ENCODE measurements around the gene CD44. TPM values are rescaled to one million over a fixed set of nuclear protein-coding genes. Genes with fewer than 3 reads are reported as not detected.

CD44 gene
- total RNA-seq, 5 donors from 2014 or later (not counting 1 experiment from before 2014, with no cell fraction given) = 732 to 1,108 (median 781) TPM

DNA sequence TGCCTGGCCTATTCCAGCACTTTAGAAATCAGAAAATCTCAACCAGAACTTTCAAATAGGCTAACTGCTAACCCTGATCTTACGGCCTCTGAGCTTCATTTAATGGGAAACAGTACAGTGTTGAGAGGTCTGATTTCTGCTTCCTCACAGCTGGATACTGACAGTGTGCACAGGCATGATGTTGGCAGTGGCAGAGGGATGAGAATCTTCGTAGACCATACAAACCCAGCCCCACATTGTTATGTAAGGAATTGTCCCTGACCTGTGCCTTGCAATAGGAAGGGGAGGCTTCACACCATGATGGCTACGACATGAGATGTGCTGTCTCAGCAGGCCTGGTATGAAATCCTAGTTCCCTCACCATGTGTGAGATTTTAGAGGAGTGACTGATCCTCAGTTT is 49.0 kb downstream of the CD44 start:
- no peaks in the 10 kb centered on the region for H3K9me3 ChIP-seq
- H3K36me3 Mint-ChIP-seq = peaks cover 79% of the 10 kb centered on the region
- WGBS (ENCODE audit: insufficient coverage) = no CpG with 5 or more reads among the region's 3 CpGs
- DNase-seq = no peak
- peaks cover 27 to 35% of the 10 kb centered on the region in 2 experiments for H3K4me1 ChIP-seq (ENCODE audit: control insufficient read depth in 1 of 2, extremely low read depth in 1 of 2, insufficient read depth in 2 of 2, low read length in 2 of 2)
- H3K36me3 ChIP-seq (ENCODE audit: control insufficient read depth in 2 of 2, extremely low read depth in 1 of 2, insufficient read depth in 1 of 2, low read length in 1 of 2) = peaks cover 3 to 97% of the 10 kb centered on the region in 2 donors
- H3K4me3 Mint-ChIP-seq = no peak overlapping the region
- peak in 2 of 4 experiments; percentile 15 to 23 for ATAC-seq (replicated peaks in 1 of 4)
- CTCF ChIA-PET = no interaction called here
- H3K27me3 Mint-ChIP-seq = no peaks in the 10 kb centered on the region
- peak overlapping the region; percentile 45 to 75 for H3K27ac Mint-ChIP-seq
- no peak overlapping the region for H3K27ac ChIP-seq (ENCODE audit: low read length)
- H3K9me3 Mint-ChIP-seq = no peaks in the 10 kb centered on the region
- POLR2A ChIA-PET = interaction anchor here (0.5 to 0.9 kb wide), 3 partner anchors 11 to 271 kb away, joined by 3 read pairs; partner anchors contain the start of genes APIP (in 1 of the 2) and PDHX (in 1 of the 2)
- no peak overlapping the region for H3K4me3 ChIP-seq (ENCODE audit: control insufficient read depth in 1 of 2, extremely low read depth in 1 of 2, low read length in 1 of 2)
- H3K4me1 Mint-ChIP-seq = peaks cover 75 to 92% (median 86%) of the 10 kb centered on the region in 3 donors
- no peaks in the 10 kb centered on the region for H3K27me3 ChIP-seq (replicated peaks in 1 of 2; ENCODE audit: control insufficient read depth in 2 of 2, extremely low read depth in 1 of 2, insufficient read depth in 2 of 2, low read length in 1 of 2)

DNA sequence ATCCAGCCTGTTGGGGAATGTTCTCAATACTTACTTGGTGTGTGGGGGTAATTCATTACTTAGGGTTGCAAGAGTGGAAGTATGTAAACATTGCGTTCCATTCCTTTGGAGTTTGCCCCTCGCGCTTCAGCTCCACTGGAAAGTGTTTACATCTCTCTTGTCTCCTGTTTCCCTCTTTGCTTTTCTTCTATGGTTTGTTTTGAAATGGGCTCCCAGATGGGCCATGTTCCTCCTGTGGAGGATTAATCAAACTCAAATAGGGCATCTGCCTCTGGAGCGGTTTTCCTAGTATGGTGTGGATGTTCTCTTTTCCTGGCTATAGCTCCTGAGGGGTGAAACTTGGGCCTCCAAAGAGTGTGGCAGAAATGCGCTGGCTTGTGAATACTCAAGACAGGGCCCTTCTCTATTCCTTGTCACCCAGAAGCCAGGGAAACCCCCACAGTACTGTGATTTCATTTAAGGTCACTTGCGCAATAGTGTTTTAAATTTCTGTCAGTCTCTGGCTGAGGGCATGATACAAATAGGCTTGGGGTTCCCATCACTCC is 51.9 kb downstream of the CD44 start:
- peak overlapping the region in 1 of 3 donors; percentile 9 for H3K4me3 Mint-ChIP-seq

DNA sequence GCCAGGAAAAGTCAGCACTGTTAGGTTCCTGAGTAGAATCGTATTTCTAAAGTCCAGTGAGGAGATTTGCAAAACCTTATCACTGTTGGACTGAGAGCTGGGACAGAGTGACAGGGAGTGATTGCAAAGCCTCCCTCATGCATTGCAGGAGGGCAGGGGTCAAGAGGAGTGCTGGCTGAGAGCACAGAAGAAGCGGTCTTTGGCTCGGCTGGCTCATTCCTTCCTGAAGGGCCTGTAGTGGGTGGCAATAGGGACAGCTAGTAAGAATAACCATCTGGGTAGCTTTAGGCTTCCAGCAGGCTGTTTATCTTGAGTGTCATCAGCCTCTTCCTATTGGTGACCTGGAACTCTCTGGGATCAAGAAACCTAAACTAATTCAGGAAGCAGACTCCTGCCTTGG is 53.4 kb downstream of the CD44 start:
- peaks cover 22 to 23% of the 10 kb centered on the region in 2 experiments for H3K4me1 ChIP-seq (ENCODE audit: control insufficient read depth in 1 of 2, extremely low read depth in 1 of 2, insufficient read depth in 2 of 2, low read length in 2 of 2)
- H3K27ac Mint-ChIP-seq = peak overlapping the region; percentile 67 to 82
- ChIA-PET CTCF (interaction anchor here (0.6 to 1.1 kb wide), 6 partner anchors 9 to 195 kb away, joined by 3 to 4 read pairs (median 3); no protein-coding TSS in a partner anchor), POLR2A (interaction anchor here (0.6 to 1.1 kb wide), 3 partner anchors 15 to 108 kb away, joined by 3 to 4 read pairs (median 3); no protein-coding TSS in a partner anchor)
- peaks cover 93% of the 10 kb centered on the region for H3K36me3 Mint-ChIP-seq
- H3K4me3 Mint-ChIP-seq = no peak overlapping the region
- H3K9me3 Mint-ChIP-seq = no peaks in the 10 kb centered on the region
- WGBS (ENCODE audit: insufficient coverage) = 100% methylated on average over 3 of the region's 3 CpGs
- no peaks in the 10 kb centered on the region for H3K27me3 Mint-ChIP-seq
- ATAC-seq (replicated peaks in 1 of 4) (peak in 1 of 4 experiments; percentile 9), DNase-seq (no peak)
- H3K27me3 ChIP-seq (replicated peaks in 1 of 2; ENCODE audit: control insufficient read depth in 2 of 2, extremely low read depth in 1 of 2, insufficient read depth in 2 of 2, low read length in 1 of 2) = no peaks in the 10 kb centered on the region
- H3K27ac ChIP-seq (ENCODE audit: low read length) = peak overlapping the region; percentile 19
- H3K36me3 ChIP-seq (ENCODE audit: control insufficient read depth in 2 of 2, extremely low read depth in 1 of 2, insufficient read depth in 1 of 2, low read length in 1 of 2) = peaks cover 3 to 91% of the 10 kb centered on the region in 2 donors
- H3K9me3 ChIP-seq = no peaks in the 10 kb centered on the region
- peaks cover 89 to 97% (median 93%) of the 10 kb centered on the region in 3 donors for H3K4me1 Mint-ChIP-seq
- no peak overlapping the region for H3K4me3 ChIP-seq (ENCODE audit: control insufficient read depth in 1 of 2, extremely low read depth in 1 of 2, low read length in 1 of 2)

More for the DNA sequence above, 51.9 kb downstream of the CD44 start:
- DNase-seq (no peak), ATAC-seq (replicated peaks in 1 of 4) (peak in 1 of 4 experiments; percentile 10)
- H3K36me3 Mint-ChIP-seq = peaks cover 81% of the 10 kb centered on the region
- peaks cover 76 to 94% (median 87%) of the 10 kb centered on the region in 3 donors for H3K4me1 Mint-ChIP-seq
- no peaks in the 10 kb centered on the region for H3K27me3 Mint-ChIP-seq
- Histone ChIP-seq H3K27ac (ENCODE audit: low read length) (no peak overlapping the region), H3K27me3 (replicated peaks in 1 of 2; ENCODE audit: control insufficient read depth in 2 of 2, extremely low read depth in 1 of 2, insufficient read depth in 2 of 2, low read length in 1 of 2) (no peaks in the 10 kb centered on the region), H3K9me3 (no peaks in the 10 kb centered on the region), H3K4me3 (ENCODE audit: control insufficient read depth in 1 of 2, extremely low read depth in 1 of 2, low read length in 1 of 2) (no peak overlapping the region), H3K4me1 (ENCODE audit: control insufficient read depth in 1 of 2, extremely low read depth in 1 of 2, insufficient read depth in 2 of 2, low read length in 2 of 2) (peaks cover 22 to 23% of the 10 kb centered on the region in 2 experiments), H3K36me3 (ENCODE audit: control insufficient read depth in 2 of 2, extremely low read depth in 1 of 2, insufficient read depth in 1 of 2, low read length in 1 of 2) (peaks cover 3 to 92% of the 10 kb centered on the region in 2 donors)
- H3K9me3 Mint-ChIP-seq = no peaks in the 10 kb centered on the region
- CTCF ChIA-PET = interaction anchor here in 1 of 2 donors (0.5 kb wide), 1 partner anchor 1782 kb away, joined by 12 read pairs; no protein-coding TSS in a partner anchor
- POLR2A ChIA-PET = interaction anchor here (0.5 to 1.1 kb wide), 3 partner anchors 24 to 736 kb away, joined by 3 read pairs; partner anchors contain the start of gene CD44 (in 1 of the 2)
- H3K27ac Mint-ChIP-seq = peak overlapping the region; percentile 60 to 84
- WGBS (ENCODE audit: insufficient coverage) = 100% methylated on average over 3 of the region's 6 CpGs

GRCh38 chr11:35193767-35194166 is 54.8 kb downstream of the CD44 start:
- 82% methylated on average over 2 of the region's 6 CpGs for WGBS (ENCODE audit: insufficient coverage)
- Histone ChIP-seq H3K27me3 (replicated peaks in 1 of 2; ENCODE audit: control insufficient read depth in 2 of 2, extremely low read depth in 1 of 2, insufficient read depth in 2 of 2, low read length in 1 of 2) (no peaks in the 10 kb centered on the region), H3K4me3 (ENCODE audit: control insufficient read depth in 1 of 2, extremely low read depth in 1 of 2, low read length in 1 of 2) (no peak overlapping the region), H3K9me3 (no peaks in the 10 kb centered on the region), H3K4me1 (ENCODE audit: control insufficient read depth in 1 of 2, extremely low read depth in 1 of 2, insufficient read depth in 2 of 2, low read length in 2 of 2) (peaks cover 23 to 26% of the 10 kb centered on the region in 2 experiments), H3K27ac (ENCODE audit: low read length) (peak overlapping the region; percentile 17), H3K36me3 (ENCODE audit: control insufficient read depth in 2 of 2, extremely low read depth in 1 of 2, insufficient read depth in 1 of 2, low read length in 1 of 2) (peaks cover 3 to 91% of the 10 kb centered on the region in 2 donors)
- H3K4me3 Mint-ChIP-seq = peak overlapping the region in 1 of 3 donors; percentile 23
- H3K4me1 Mint-ChIP-seq = peaks cover 93 to 96% (median 95%) of the 10 kb centered on the region in 3 donors
- peaks cover 95% of the 10 kb centered on the region for H3K36me3 Mint-ChIP-seq
- H3K9me3 Mint-ChIP-seq = no peaks in the 10 kb centered on the region
- H3K27ac Mint-ChIP-seq = peak overlapping the region; percentile 67 to 82
- CTCF ChIA-PET = interaction anchor here (0.6 to 1.1 kb wide), 2 partner anchors 24 to 31 kb away, joined by 3 read pairs; no protein-coding TSS in a partner anchor
- peak in 1 of 4 experiments; percentile 27 for ATAC-seq (replicated peaks in 1 of 4)
- DNase-seq = no peak
- POLR2A ChIA-PET = interaction anchor here (0.6 to 1.1 kb wide), 5 partner anchors 9 to 201 kb away, joined by 3 to 5 read pairs (median 4); no protein-coding TSS in a partner anchor
- no peaks in the 10 kb centered on the region for H3K27me3 Mint-ChIP-seq

GRCh38 chr11:35197292-35197691 is 58.3 kb downstream of the CD44 start:
- no peaks in the 10 kb centered on the region for H3K27me3 ChIP-seq (replicated peaks in 1 of 2; ENCODE audit: control insufficient read depth in 2 of 2, extremely low read depth in 1 of 2, insufficient read depth in 2 of 2, low read length in 1 of 2)
- Mint-ChIP-seq H3K27me3 (no peaks in the 10 kb centered on the region), H3K4me3 (no peak overlapping the region), H3K36me3 (peaks cover 96% of the 10 kb centered on the region), H3K27ac (peak overlapping the region in 1 of 2 donors; percentile 63), H3K4me1 (peaks cover 89 to 92% (median 92%) of the 10 kb centered on the region in 3 donors), H3K9me3 (no peaks in the 10 kb centered on the region)
- no peak overlapping the region for H3K4me3 ChIP-seq (ENCODE audit: control insufficient read depth in 1 of 2, extremely low read depth in 1 of 2, low read length in 1 of 2)
- no peaks in the 10 kb centered on the region for H3K9me3 ChIP-seq
- H3K4me1 ChIP-seq (ENCODE audit: control insufficient read depth in 1 of 2, extremely low read depth in 1 of 2, insufficient read depth in 2 of 2, low read length in 2 of 2) = peaks cover 10 to 15% of the 10 kb centered on the region in 2 experiments
- DNase-seq (no peak), ATAC-seq (replicated peaks in 1 of 4) (no peak)
- WGBS (ENCODE audit: insufficient coverage) = no CpG with 5 or more reads among the region's 1 CpG
- POLR2A ChIA-PET = interaction anchor here (0.6 to 1.3 kb wide), 3 partner anchors 28 to 37 kb away, joined by 3 to 13 read pairs (median 3); no protein-coding TSS in a partner anchor
- no peak overlapping the region for H3K27ac ChIP-seq (ENCODE audit: low read length)
- CTCF ChIA-PET = interaction anchor here (0.7 to 1.2 kb wide), 3 partner anchors 14 to 198 kb away, joined by 3 to 4 read pairs (median 3); no protein-coding TSS in a partner anchor
- H3K36me3 ChIP-seq (ENCODE audit: control insufficient read depth in 2 of 2, extremely low read depth in 1 of 2, insufficient read depth in 1 of 2, low read length in 1 of 2) = peaks cover 6 to 86% of the 10 kb centered on the region in 2 donors

DNA sequence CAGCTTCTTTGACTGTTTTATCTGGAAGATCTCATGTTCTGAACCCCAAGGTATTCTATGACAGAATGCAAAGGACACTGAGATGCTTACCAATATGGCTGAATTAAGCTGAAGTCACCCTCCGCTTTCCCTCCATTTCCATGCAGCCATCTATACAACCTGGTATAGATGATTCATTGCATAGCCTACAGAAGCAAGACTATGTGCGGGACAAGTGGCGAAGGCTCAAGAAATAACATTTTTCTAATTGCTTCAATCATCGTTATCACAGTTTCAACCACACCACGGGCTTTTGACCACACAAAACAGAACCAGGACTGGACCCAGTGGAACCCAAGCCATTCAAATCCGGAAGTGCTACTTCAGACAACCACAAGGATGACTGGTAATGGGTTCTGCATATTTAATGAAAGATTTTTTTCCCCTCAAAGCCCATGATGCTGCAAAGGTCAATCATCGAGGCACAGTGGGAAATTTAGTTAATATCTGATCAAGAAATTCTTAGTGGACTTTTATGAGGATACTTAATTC is 61.9 kb downstream of the CD44 start:
- peaks cover 91% of the 10 kb centered on the region for H3K36me3 Mint-ChIP-seq

More for the DNA sequence above, 61.9 kb downstream of the CD44 start:
- ATAC-seq (replicated peaks in 1 of 4) (no peak), DNase-seq (no peak)
- H3K27me3 ChIP-seq (replicated peaks in 1 of 2; ENCODE audit: control insufficient read depth in 2 of 2, extremely low read depth in 1 of 2, insufficient read depth in 2 of 2, low read length in 1 of 2) = no peaks in the 10 kb centered on the region
- Mint-ChIP-seq H3K4me1 (peaks cover 78 to 88% (median 84%) of the 10 kb centered on the region in 3 donors), H3K4me3 (no peak overlapping the region), H3K27me3 (no peaks in the 10 kb centered on the region), H3K9me3 (no peaks in the 10 kb centered on the region), H3K27ac (peak overlapping the region; percentile 13 to 79)
- no CpG with 5 or more reads among the region's 7 CpGs for WGBS (ENCODE audit: insufficient coverage)
- peaks cover 0 to 5% of the 10 kb centered on the region in 2 experiments for H3K4me1 ChIP-seq (ENCODE audit: control insufficient read depth in 1 of 2, extremely low read depth in 1 of 2, insufficient read depth in 2 of 2, low read length in 2 of 2)
- H3K36me3 ChIP-seq (ENCODE audit: control insufficient read depth in 2 of 2, extremely low read depth in 1 of 2, insufficient read depth in 1 of 2, low read length in 1 of 2) = peaks cover 6 to 85% of the 10 kb centered on the region in 2 donors
- ChIA-PET POLR2A (no interaction called here), CTCF (no interaction called here)
- H3K4me3 ChIP-seq (ENCODE audit: control insufficient read depth in 1 of 2, extremely low read depth in 1 of 2, low read length in 1 of 2) = no peak overlapping the region
- no peaks in the 10 kb centered on the region for H3K9me3 ChIP-seq
- no peak overlapping the region for H3K27ac ChIP-seq (ENCODE audit: low read length)

All from T-cell (primary cell).